Loucy (cell line): Measurements from ENCODE around the gene CDH26.
A peak's percentile ranks its signal among the peaks of the same experiment; 100 is the strongest.

ENCODE experiments used
- H2AFZ ChIP-seq: fragments of 200-600 bp; sonication (generic); 2 replicates; pipeline ENCODE4 v1.6.0; 2016; ENCODE audit warnings: antibody characterized with exemption, mild to moderate bottlenecking, low read length, moderate library complexity
- H3F3A ChIP-seq: fragments of 200-600 bp; 2 replicates; pipeline ENCODE4 v1.6.0; 2016; ENCODE audit warnings: antibody characterized with exemption, low read depth, mild to moderate bottlenecking
- H3K27me3 ChIP-seq: fragments of 200-600 bp; sonication (generic); 2 replicates; pipeline ENCODE4 v1.6.1; 2014; ENCODE audit warnings: low read length, mild to moderate bottlenecking; ENCODE audit not compliant: insufficient read depth, poor library complexity, severe bottlenecking
- H3K36me3 ChIP-seq: fragments of 200-600 bp; sonication (generic); 2 replicates; pipeline ENCODE4 v1.6.1; 2016; ENCODE audit warnings: low read length; ENCODE audit not compliant: insufficient read depth
- H3K4me1 ChIP-seq: fragments of 200-600 bp; sonication (generic); 2 replicates; pipeline ENCODE4 v1.5.1; 2014; ENCODE audit warnings: low read length, mild to moderate bottlenecking; ENCODE audit not compliant: insufficient read depth, poor library complexity, severe bottlenecking
- H3K4me2 ChIP-seq: fragments of 200-600 bp; sonication (generic); 2 replicates; pipeline ENCODE4 v1.6.0; 2014; ENCODE audit warnings: antibody characterized with exemption, low read length, low read depth, mild to moderate bottlenecking; ENCODE audit not compliant: poor library complexity, severe bottlenecking
- H3K4me3 ChIP-seq: fragments of 200-600 bp; sonication (generic); 2 replicates; pipeline ENCODE4 v1.5.1; 2014; ENCODE audit warnings: low read length, mild to moderate bottlenecking, mixed read lengths; ENCODE audit not compliant: poor library complexity, severe bottlenecking
- H3K79me2 ChIP-seq: fragments of 200-600 bp; sonication (generic); 2 replicates; pipeline ENCODE4 v1.6.1; 2014; ENCODE audit warnings: low read length; ENCODE audit not compliant: insufficient read depth
- H3K9ac ChIP-seq: fragments of 200-600 bp; sonication (generic); 2 replicates; pipeline ENCODE4 v1.6.0; 2014; ENCODE audit warnings: mild to moderate bottlenecking, low read depth, low read length, moderate library complexity; ENCODE audit not compliant: poor library complexity, severe bottlenecking
- H3K9me2 ChIP-seq: fragments of 200-600 bp; sonication (generic); replicated peaks from 2 replicates; pipeline ENCODE4 v1.6.1; 2016; ENCODE audit warnings: low read depth, low read length, mixed read lengths
- H3K9me3 ChIP-seq: fragments of 200-600 bp; sonication (generic); 2 replicates; pipeline ENCODE4 v1.6.1; 2014; ENCODE audit warnings: mild to moderate bottlenecking, antibody characterized with exemption, low read length, low read depth; ENCODE audit not compliant: insufficient read depth
- H4K20me1 ChIP-seq: fragments of 200-600 bp; sonication (generic); 2 replicates; pipeline ENCODE4 v1.6.0; 2014; ENCODE audit warnings: antibody characterized with exemption, low read length, mild to moderate bottlenecking; ENCODE audit not compliant: insufficient read depth, poor library complexity, severe bottlenecking
- EZH2phosphoT487 ChIP-seq: fragments of 200-600 bp; IDR thresholded peaks from 2 replicates; pipeline ENCODE4 v1.6.1; 2018; ENCODE audit warnings: antibody characterized with exemption, mild to moderate bottlenecking, moderate library complexity, borderline replicate concordance
- TF ChIP-seq, protein P1 (sequence below): fragments of 200-600 bp; sonication (generic); conservative IDR thresholded peaks from 2 replicates; pipeline ENCODE4 v1.5.1; 2014; ENCODE audit warnings: mild to moderate bottlenecking, antibody characterized with exemption, low read length

Gene CDH26

DNA sequence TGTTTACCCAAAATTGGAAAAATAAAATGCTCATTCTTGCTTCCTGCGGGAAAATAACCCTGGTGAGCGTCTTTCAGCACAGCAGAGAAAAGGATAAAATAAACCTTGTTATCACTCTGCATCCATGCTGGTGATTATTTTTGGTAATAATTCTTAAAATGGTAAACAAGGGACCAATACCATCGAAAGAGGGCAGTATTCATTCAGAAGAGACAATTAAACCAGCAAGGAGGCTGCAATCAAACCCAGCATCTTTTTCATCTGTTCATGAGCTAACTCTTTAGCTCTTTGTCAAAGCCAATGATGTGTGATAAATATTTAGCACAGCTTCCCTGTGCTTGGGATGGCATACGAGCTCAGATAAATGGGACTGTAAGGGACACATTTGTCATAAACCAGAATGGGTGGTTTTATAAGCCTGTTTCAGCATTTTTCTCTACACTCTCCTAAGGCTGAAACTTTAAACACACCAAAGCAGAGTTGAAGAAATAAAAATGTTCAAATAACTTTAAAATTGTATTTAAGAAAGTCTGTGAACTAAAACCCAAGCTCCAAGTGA lies 34.4 kb downstream of the CDH26 start:
- Histone ChIP-seq H3F3A (no peaks in the 10 kb centered on the region), H3K9me3 (no peaks in the 10 kb centered on the region), H3K9ac (no peak overlapping the region), H3K36me3 (no peaks in the 10 kb centered on the region), H3K9me2 (no peaks in the 10 kb centered on the region), H3K79me2 (no peaks in the 10 kb centered on the region), H4K20me1 (no peaks in the 10 kb centered on the region), H3K4me2 (no peak overlapping the region), H3K4me3 (no peak overlapping the region), H2AFZ (no peak overlapping the region), H3K4me1 (peaks cover 7% of the 10 kb centered on the region), H3K27me3 (no peaks in the 10 kb centered on the region)
- TF ChIP-seq EZH2phosphoT487: no peak
- TF ChIP-seq, protein P1, sequence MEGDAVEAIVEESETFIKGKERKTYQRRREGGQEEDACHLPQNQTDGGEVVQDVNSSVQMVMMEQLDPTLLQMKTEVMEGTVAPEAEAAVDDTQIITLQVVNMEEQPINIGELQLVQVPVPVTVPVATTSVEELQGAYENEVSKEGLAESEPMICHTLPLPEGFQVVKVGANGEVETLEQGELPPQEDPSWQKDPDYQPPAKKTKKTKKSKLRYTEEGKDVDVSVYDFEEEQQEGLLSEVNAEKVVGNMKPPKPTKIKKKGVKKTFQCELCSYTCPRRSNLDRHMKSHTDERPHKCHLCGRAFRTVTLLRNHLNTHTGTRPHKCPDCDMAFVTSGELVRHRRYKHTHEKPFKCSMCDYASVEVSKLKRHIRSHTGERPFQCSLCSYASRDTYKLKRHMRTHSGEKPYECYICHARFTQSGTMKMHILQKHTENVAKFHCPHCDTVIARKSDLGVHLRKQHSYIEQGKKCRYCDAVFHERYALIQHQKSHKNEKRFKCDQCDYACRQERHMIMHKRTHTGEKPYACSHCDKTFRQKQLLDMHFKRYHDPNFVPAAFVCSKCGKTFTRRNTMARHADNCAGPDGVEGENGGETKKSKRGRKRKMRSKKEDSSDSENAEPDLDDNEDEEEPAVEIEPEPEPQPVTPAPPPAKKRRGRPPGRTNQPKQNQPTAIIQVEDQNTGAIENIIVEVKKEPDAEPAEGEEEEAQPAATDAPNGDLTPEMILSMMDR: peak; percentile 69

DNA sequence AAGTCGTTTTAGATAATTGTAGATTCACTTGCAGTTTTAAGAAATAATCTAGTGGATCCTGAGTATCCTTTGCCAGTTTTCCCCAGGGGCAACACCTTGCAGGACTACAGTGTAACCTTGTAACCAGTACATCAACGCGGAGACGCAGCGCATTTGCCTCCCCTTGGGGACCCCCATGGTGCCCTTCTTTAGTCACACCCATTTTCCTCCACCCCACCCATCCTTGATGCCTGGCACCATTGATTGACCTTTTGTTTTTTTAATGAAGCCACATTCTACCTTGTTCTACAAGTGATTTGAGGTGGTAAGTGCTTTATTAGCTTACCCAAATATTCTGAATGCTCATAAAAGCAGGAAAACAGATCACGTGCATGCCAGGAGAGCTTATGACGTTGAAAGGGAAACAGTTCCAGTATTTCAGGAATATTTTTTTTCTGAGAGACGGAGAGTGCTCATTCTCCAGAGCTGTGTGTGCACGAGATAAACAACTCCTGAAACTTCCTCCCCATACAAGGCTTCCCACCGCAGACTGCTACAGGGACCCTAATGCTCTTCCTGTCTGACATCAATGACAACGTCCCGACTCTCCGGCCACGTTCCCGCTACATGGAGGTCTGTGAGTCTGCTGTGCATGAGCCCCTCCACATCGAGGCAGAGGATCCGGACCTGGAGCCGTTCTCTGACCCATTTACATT lies 35.7 kb downstream of the CDH26 start:
- H3K4me3 ChIP-seq: no peak overlapping the region
- no peak for TF ChIP-seq EZH2phosphoT487
- TF ChIP-seq, protein P1: no peak
- no peak overlapping the region for H2AFZ ChIP-seq
- H3K27me3 ChIP-seq: no peaks in the 10 kb centered on the region
- no peaks in the 10 kb centered on the region for H3K4me1 ChIP-seq
- H3K79me2 ChIP-seq: no peaks in the 10 kb centered on the region
- no peaks in the 10 kb centered on the region for H4K20me1 ChIP-seq
- no peak overlapping the region for H3K9ac ChIP-seq
- H3K36me3 ChIP-seq: no peaks in the 10 kb centered on the region
- H3K4me2 ChIP-seq: no peak overlapping the region
- H3K9me3 ChIP-seq: no peaks in the 10 kb centered on the region
- no peaks in the 10 kb centered on the region for H3K9me2 ChIP-seq
- no peaks in the 10 kb centered on the region for H3F3A ChIP-seq

DNA sequence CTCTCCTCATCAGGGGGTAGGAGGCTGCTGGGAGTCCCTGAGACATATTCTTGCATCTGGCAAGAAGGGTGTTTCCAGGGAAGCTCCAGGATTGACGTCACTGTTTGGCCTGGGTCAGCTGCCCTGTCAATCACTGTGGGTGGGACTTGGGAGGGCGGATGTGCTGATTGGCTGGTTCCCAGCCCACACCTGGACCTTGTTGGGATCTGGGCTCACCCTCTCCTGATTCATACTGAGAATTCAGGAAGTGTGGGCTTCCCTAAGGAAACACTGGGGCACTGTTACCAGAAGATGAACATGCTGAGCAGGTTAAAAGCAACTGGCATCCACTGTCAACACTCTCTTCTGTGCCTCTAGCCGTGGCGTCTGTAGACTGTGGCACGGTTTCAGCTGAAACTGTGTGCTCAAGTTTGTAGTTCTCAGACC lies 36.5 kb downstream of the CDH26 start:
- Histone ChIP-seq H3K4me3 (no peak overlapping the region), H3K36me3 (no peaks in the 10 kb centered on the region), H3K27me3 (no peaks in the 10 kb centered on the region)

More for the DNA sequence above, 36.5 kb downstream of the CDH26 start:
- no peaks in the 10 kb centered on the region for H4K20me1 ChIP-seq
- H3K4me2 ChIP-seq: no peak overlapping the region
- no peaks in the 10 kb centered on the region for H3K4me1 ChIP-seq
- no peaks in the 10 kb centered on the region for H3F3A ChIP-seq
- TF ChIP-seq, protein P1: no peak
- TF ChIP-seq EZH2phosphoT487: no peak
- no peaks in the 10 kb centered on the region for H3K79me2 ChIP-seq
- no peaks in the 10 kb centered on the region for H3K9me2 ChIP-seq
- no peak overlapping the region for H3K9ac ChIP-seq
- H3K9me3 ChIP-seq: no peaks in the 10 kb centered on the region
- no peak overlapping the region for H2AFZ ChIP-seq
